Ishikawa (cell line): ENCODE results near the gene RYR1.

Source experiments
- CEBPB ChIP-seq: IDR thresholded peaks from 2 replicates; pipeline ENCODE4 v1.6.1; 2012
- CREB1 ChIP-seq: IDR thresholded peaks from 2 replicates; pipeline ENCODE4 v1.6.1; 2012; ENCODE audit warnings: low read depth
- EP300 ChIP-seq: IDR thresholded peaks from 2 replicates; pipeline ENCODE4 v1.6.1; 2012; ENCODE audit warnings: borderline replicate concordance
- FOXM1 ChIP-seq: IDR thresholded peaks from 2 replicates; pipeline ENCODE4 v1.6.1; 2012; ENCODE audit warnings: low read depth, borderline replicate concordance
- NFIC ChIP-seq: IDR thresholded peaks from 2 replicates; pipeline ENCODE4 v1.6.1; 2012
- RAD21 ChIP-seq: IDR thresholded peaks from 2 replicates; pipeline ENCODE4 v1.6.1; 2012; ENCODE audit warnings: low read depth
- TAF1 ChIP-seq: IDR thresholded peaks from 2 replicates; pipeline ENCODE4 v1.6.1; 2012; ENCODE audit warnings: low read depth, mild to moderate bottlenecking
- TEAD4 ChIP-seq: IDR thresholded peaks from 2 replicates; pipeline ENCODE4 v1.6.1; 2012
- YY1 ChIP-seq: IDR thresholded peaks from 2 replicates; pipeline ENCODE4 v1.6.1; 2012; ENCODE audit warnings: low read depth
- TF ChIP-seq, protein P1 (sequence below): IDR thresholded peaks from 2 replicates; pipeline ENCODE4 v1.6.1; 2012; ENCODE audit warnings: low read depth, mild to moderate bottlenecking
- TF ChIP-seq, protein P2 (sequence below): IDR thresholded peaks from 2 replicates; pipeline ENCODE4 v1.6.1; 2012

DNA sequence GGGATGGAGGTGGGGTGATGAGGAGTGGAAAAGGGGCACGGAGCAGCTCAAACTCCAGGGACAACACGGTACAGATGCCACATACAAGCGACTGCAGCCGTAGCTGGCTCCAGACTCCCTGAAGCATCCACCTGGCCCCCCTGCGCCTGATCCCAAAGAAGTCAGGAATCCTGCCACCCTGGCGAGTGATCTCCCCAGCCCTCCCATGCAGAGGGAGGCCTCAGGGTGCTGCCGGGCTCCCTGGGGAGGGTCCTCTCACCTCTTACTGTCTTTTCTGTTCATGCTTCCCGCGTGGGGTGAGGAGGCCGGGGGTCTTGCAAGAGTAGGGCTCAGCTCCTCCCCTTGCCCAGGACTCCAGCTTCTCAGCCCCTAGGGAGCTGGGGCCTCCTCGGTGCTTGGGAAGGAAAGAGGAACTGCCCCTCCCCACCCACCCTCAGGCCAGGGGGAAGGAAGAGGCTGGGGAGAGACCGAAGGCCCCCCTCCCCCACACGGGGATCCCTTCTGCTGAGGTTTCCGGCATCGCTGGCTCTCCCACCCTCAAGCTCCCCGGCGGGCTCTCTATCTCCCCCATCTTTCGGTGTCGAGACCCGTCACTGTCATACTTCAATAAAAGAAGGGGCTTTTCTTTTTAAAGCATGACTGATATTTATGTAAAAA lies 7.6 kb upstream of the RYR1 start, which contains the start of gene RASGRP4:
- no peak for TF ChIP-seq EP300
- TF ChIP-seq RAD21: no peak
- no peak for TF ChIP-seq TEAD4
- TF ChIP-seq, protein P1, sequence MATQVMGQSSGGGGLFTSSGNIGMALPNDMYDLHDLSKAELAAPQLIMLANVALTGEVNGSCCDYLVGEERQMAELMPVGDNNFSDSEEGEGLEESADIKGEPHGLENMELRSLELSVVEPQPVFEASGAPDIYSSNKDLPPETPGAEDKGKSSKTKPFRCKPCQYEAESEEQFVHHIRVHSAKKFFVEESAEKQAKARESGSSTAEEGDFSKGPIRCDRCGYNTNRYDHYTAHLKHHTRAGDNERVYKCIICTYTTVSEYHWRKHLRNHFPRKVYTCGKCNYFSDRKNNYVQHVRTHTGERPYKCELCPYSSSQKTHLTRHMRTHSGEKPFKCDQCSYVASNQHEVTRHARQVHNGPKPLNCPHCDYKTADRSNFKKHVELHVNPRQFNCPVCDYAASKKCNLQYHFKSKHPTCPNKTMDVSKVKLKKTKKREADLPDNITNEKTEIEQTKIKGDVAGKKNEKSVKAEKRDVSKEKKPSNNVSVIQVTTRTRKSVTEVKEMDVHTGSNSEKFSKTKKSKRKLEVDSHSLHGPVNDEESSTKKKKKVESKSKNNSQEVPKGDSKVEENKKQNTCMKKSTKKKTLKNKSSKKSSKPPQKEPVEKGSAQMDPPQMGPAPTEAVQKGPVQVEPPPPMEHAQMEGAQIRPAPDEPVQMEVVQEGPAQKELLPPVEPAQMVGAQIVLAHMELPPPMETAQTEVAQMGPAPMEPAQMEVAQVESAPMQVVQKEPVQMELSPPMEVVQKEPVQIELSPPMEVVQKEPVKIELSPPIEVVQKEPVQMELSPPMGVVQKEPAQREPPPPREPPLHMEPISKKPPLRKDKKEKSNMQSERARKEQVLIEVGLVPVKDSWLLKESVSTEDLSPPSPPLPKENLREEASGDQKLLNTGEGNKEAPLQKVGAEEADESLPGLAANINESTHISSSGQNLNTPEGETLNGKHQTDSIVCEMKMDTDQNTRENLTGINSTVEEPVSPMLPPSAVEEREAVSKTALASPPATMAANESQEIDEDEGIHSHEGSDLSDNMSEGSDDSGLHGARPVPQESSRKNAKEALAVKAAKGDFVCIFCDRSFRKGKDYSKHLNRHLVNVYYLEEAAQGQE: no peak
- TF ChIP-seq, protein P2, sequence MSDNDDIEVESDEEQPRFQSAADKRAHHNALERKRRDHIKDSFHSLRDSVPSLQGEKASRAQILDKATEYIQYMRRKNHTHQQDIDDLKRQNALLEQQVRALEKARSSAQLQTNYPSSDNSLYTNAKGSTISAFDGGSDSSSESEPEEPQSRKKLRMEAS: no peak
- no peak for TF ChIP-seq FOXM1
- no peak for TF ChIP-seq TAF1
- no peak for TF ChIP-seq YY1
- TF ChIP-seq NFIC: no peak
- no peak for TF ChIP-seq CREB1
- no peak for TF ChIP-seq CEBPB
